HG03565 (cell line): ENCODE data around the gene THNSL1.

Experiments
- ATAC-seq: cut with Tn5 transposase; IDR thresholded peaks from one replicate; pipeline ENCODE4 v1.9.1; 2021; ENCODE audit warnings: mild to moderate bottlenecking, moderate library complexity; ENCODE audit not compliant: unreplicated experiment

Gene THNSL1

GRCh38 chr10:25050402-25050801 is 34.0 kb downstream of the THNSL1 start:
- no peak for ATAC-seq

- no peak for ATAC-seq
These were observed 35.6 kb downstream of the THNSL1 start for GRCh38 chr10:25052012-25052411.

GRCh38 chr10:25056726-25057125 is 40.3 kb downstream of the THNSL1 start:
- no peak for ATAC-seq

GRCh38 chr10:25057886-25058285 is 41.5 kb downstream of the THNSL1 start:
- no peak for ATAC-seq

- no peak for ATAC-seq
These were observed 43.6 kb downstream of the THNSL1 start for GRCh38 chr10:25059990-25060389.

GRCh38 chr10:25061125-25061524 is 44.7 kb downstream of the THNSL1 start:
- no peak for ATAC-seq

GRCh38 chr10:25061711-25062449 is 45.5 kb downstream of the THNSL1 start:
- ATAC-seq, result no peak

- no peak for ATAC-seq
These were observed 46.7 kb downstream of the THNSL1 start for GRCh38 chr10:25063157-25063556.

- ATAC-seq, result no peak
These were observed 47.2 kb downstream of the THNSL1 start for GRCh38 chr10:25063644-25064043.

- ATAC-seq, result no peak
These were observed 48.0 kb downstream of the THNSL1 start for GRCh38 chr10:25064401-25064800.

GRCh38 chr10:25065761-25066476 is 49.5 kb downstream of the THNSL1 start:
- no peak for ATAC-seq

GRCh38 chr10:25068152-25069058 is 52.0 kb downstream of the THNSL1 start:
- no peak for ATAC-seq

GRCh38 chr10:25071227-25071626 is 54.8 kb downstream of the THNSL1 start:
- no peak for ATAC-seq

- no peak for ATAC-seq
These were observed 56.4 kb downstream of the THNSL1 start for GRCh38 chr10:25072786-25073185.

- ATAC-seq, result no peak
These were observed 59.4 kb downstream of the THNSL1 start for GRCh38 chr10:25075825-25076224.
